ENCODE results near the gene PCDHB6. TPM values are rescaled to one million over a fixed set of nuclear protein-coding genes. Genes with fewer than 3 reads are reported as not detected.
"Not testable (repeated sequence)": the region's sequence is repeated elsewhere in the genome, so short reads cannot be mapped to it uniquely, and the experiment has no call there.

The PCDHB6 gene
- total RNA-seq, 1 donor from 2014 or later: not detected

DNA sequence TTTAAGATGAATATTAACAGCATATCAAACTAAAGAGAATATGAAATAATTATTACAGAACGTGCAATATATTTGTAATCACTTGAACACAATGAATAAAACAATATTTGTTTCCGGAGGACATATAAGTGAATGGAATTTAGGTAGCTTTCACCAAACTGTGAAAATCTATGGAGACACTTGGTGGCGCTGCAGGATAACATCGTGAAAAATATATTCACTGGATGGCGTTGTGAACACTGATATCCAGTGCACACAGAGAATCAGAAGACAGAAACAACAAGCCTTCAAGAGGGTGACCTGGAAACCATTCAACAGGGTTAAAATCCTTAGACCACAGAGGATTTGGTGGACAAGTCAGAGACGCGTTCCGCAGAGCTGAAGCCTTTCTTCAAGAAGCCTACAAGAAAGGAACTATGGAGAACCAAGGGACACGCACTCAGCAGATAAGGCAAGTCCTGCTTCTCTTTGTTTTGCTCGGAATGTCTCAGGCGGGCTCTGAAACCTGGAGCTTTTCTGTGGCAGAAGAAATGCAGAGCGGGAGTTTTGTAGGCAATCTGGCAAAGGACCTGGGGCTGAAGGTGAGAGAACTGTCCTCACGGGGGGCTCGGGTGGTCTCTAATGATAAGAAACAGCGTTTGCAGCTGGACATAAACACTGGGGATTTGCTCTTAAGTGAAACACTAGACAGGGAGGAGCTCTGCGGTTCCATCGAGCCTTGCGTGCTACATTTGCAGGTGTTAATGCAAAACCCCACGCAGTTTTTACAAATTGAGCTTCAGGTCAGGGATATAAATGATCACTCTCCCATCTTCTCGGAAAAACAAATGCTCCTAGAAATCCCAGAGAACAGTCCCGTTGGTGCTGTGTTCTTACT lies 49.7 kb downstream of the PCDHB6 start, which contains the start of gene PCDHB11:
Gene PCDHB11 (plus strand): TSS at position 269 of the 877 bp plus-strand sequence. CDS start 148 bp downstream, at position 417.
- no peak for DNase-seq (ENCODE audit: low spot score)
- intact Hi-C loops (cut with micrococcal nuclease): no loop called here
- Mint-ChIP-seq H3K27ac (no peak within 1 kb of the TSS), H3K4me3 (ENCODE audit: low read depth) (no peak within 1 kb of the TSS), H3K27me3 (ENCODE audit: low read depth) (no peaks in the 10 kb centered on the region), H3K4me1 (ENCODE audit: low read depth) (no peaks in the 10 kb centered on the region), H3K9me3 (peaks cover 51% of the 10 kb centered on the region), H3K36me3 (ENCODE audit: low read depth) (no peaks in the 10 kb centered on the region)

DNA sequence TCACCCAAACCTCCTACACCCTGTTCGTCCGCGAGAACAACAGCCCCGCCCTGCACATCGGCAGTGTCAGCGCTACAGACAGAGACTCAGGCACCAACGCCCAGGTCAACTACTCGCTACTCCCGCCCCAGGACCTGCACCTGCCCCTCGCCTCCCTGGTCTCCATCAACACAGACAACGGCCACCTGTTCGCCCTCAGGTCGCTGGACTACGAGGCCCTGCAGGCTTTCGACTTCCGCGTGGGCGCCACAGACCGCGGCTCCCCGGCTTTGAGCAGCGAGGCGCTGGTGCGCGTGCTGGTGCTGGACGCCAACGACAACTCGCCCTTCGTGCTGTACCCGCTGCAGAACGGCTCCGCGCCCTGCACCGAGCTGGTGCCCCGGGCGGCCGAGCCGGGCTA lies 51.3 kb downstream of the PCDHB6 start:
- H3K27me3 Mint-ChIP-seq (ENCODE audit: low read depth); DNase-seq (ENCODE audit: low spot score); H3K27ac Mint-ChIP-seq; intact Hi-C loops (cut with micrococcal nuclease); H3K4me3 Mint-ChIP-seq (ENCODE audit: low read depth); H3K4me1 Mint-ChIP-seq (ENCODE audit: low read depth); H3K36me3 Mint-ChIP-seq (ENCODE audit: low read depth): not testable (repeated sequence)
- peaks cover 43% of the 10 kb centered on the region for H3K9me3 Mint-ChIP-seq

DNA sequence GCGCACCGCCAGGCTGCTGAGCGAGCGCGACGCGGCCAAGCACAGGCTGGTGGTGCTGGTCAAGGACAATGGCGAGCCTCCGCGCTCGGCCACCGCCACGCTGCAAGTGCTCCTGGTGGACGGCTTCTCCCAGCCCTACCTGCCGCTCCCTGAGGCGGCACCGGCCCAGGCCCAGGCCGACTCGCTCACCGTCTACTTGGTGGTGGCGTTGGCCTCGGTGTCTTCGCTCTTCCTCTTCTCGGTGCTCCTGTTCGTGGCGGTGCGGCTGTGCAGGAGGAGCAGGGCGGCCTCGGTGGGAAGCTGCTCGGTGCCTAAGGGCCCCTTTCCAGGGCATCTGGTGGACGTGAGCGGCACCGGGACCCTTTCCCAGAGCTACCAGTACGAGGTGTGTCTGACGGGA lies 51.8 kb downstream of the PCDHB6 start:
- DNase-seq (ENCODE audit: low spot score); H3K27me3 Mint-ChIP-seq (ENCODE audit: low read depth); H3K36me3 Mint-ChIP-seq (ENCODE audit: low read depth); H3K27ac Mint-ChIP-seq; intact Hi-C loops (cut with micrococcal nuclease); H3K4me3 Mint-ChIP-seq (ENCODE audit: low read depth); H3K4me1 Mint-ChIP-seq (ENCODE audit: low read depth): not testable (repeated sequence)
- H3K9me3 Mint-ChIP-seq: peaks cover 38% of the 10 kb centered on the region

Other genes with a start within 250 kb of the PCDHB6 start
- not detected in 2 replicates for gene PCDHAC1, start 223.8 kb upstream of the PCDHB6 start, total RNA-seq
- not detected in 2 replicates for gene PCDHAC2, start 183.6 kb upstream of the PCDHB6 start, total RNA-seq
- not detected in 2 replicates for gene PCDHB1, start 98.7 kb upstream of the PCDHB6 start, total RNA-seq
- 0.11 and 0.25 TPM in 2 replicates for gene PCDHB2, start 55.4 kb upstream of the PCDHB6 start, total RNA-seq
- gene PCDHB3, start 49.6 kb upstream of the PCDHB6 start, total RNA-seq: not detected in 2 replicates
- gene PCDHB4, start 28.2 kb upstream of the PCDHB6 start, total RNA-seq: not detected in 2 replicates
- gene PCDHB5, start 14.9 kb upstream of the PCDHB6 start, total RNA-seq: not detected in 2 replicates
- gene PCDHB7, start 22.6 kb downstream of the PCDHB6 start, total RNA-seq: 0.07 TPM in 1 of 2 replicates, not detected in the other
- gene PCDHB8, start 27.7 kb downstream of the PCDHB6 start, total RNA-seq: not detected in 2 replicates
- gene PCDHB16, start 32.3 kb downstream of the PCDHB6 start, total RNA-seq: not detected in 2 replicates
- gene PCDHB9, start 37.1 kb downstream of the PCDHB6 start, total RNA-seq: not detected in 2 replicates
- not detected in 2 replicates for gene PCDHB10, start 42.3 kb downstream of the PCDHB6 start, total RNA-seq
- gene PCDHB11, start 49.6 kb downstream of the PCDHB6 start, total RNA-seq: not detected in 2 replicates
- gene PCDHB12, start 58.7 kb downstream of the PCDHB6 start, total RNA-seq: not detected in 2 replicates
- gene PCDHB13, start 63.9 kb downstream of the PCDHB6 start, total RNA-seq: 0.02 TPM in 1 of 2 replicates, not detected in the other
- not detected in 2 replicates for gene PCDHB14, start 73.3 kb downstream of the PCDHB6 start, total RNA-seq
- gene PCDHB15, start 95.3 kb downstream of the PCDHB6 start, total RNA-seq: not detected in 2 replicates
- gene SLC25A2, start 154.0 kb downstream of the PCDHB6 start, total RNA-seq: 0.16 TPM in 1 of 2 replicates, not detected in the other
- gene TAF7, start 170.7 kb downstream of the PCDHB6 start, total RNA-seq: 67.1 and 70.5 TPM in 2 replicates
- 0.09 and 0.14 TPM in 2 replicates for gene PCDHGA1, start 180.5 kb downstream of the PCDHB6 start, total RNA-seq
- 0.09 and 0.11 TPM in 2 replicates for gene PCDHGA2, start 188.7 kb downstream of the PCDHB6 start, total RNA-seq
- gene PCDHGA3, start 193.8 kb downstream of the PCDHB6 start, total RNA-seq: 0.11 and 0.16 TPM in 2 replicates
- 0.16 and 0.48 TPM in 2 replicates for gene PCDHGB1, start 200.0 kb downstream of the PCDHB6 start, total RNA-seq
- 0.44 and 0.57 TPM in 2 replicates for gene PCDHGA4, start 205.0 kb downstream of the PCDHB6 start, total RNA-seq
- gene PCDHGB2, start 209.9 kb downstream of the PCDHB6 start, total RNA-seq: 0.85 and 0.91 TPM in 2 replicates
- 0.43 and 0.51 TPM in 2 replicates for gene PCDHGA5, start 214.1 kb downstream of the PCDHB6 start, total RNA-seq
- 0.46 and 0.85 TPM in 2 replicates for gene PCDHGB3, start 220.2 kb downstream of the PCDHB6 start, total RNA-seq
- 0.48 and 0.55 TPM in 2 replicates for gene PCDHGA6, start 223.8 kb downstream of the PCDHB6 start, total RNA-seq
- gene PCDHGA7, start 232.7 kb downstream of the PCDHB6 start, total RNA-seq: 0.16 and 0.30 TPM in 2 replicates
- gene PCDHGB4, start 237.6 kb downstream of the PCDHB6 start, total RNA-seq: 0.28 and 0.34 TPM in 2 replicates
- 0.07 and 0.23 TPM in 2 replicates for gene PCDHGA8, start 242.6 kb downstream of the PCDHB6 start, total RNA-seq
- 0.62 and 0.92 TPM in 2 replicates for gene PCDHGB5, start 247.9 kb downstream of the PCDHB6 start, total RNA-seq

All from activated T-helper 2 cell treated with anti-CD3 and anti-CD28 coated beads, Interferon-gamma antibody, Interleukin-2, Interleukin-4, amounts not matched to agents 10 μg/mL and 5 μg/mL and 100 μg/mL, durations not matched to agents 14 hours and 24 hours and 36 hours (primary cell).